HG02623 (cell line): ENCODE data around the gene CIZ1.
"Not testable (repeated sequence)": the region's sequence is repeated elsewhere in the genome, so short reads cannot be mapped to it uniquely, and the experiment has no call there.

Experiments
- ATAC-seq: cut with Tn5 transposase; IDR thresholded peaks from one replicate; pipeline ENCODE4 v1.9.1; 2021; ENCODE audit warnings: moderate library complexity; ENCODE audit not compliant: unreplicated experiment

The CIZ1 gene

GRCh38 chr9:128191406-128192046, at the start of gene CIZ1:
Gene CIZ1 (minus strand): TSS chr9:128191572. CDS start chr9:128190857, 715 bp downstream.
- ATAC-seq, result peak; percentile 69

- no peak for ATAC-seq
These were observed 42.5 kb upstream of the CIZ1 start for GRCh38 chr9:128233817-128234406.

- no peak for ATAC-seq
These were observed 41.4 kb upstream of the CIZ1 start for GRCh38 chr9:128232528-128233428.

- ATAC-seq, result no peak
These were observed 40.5 kb upstream of the CIZ1 start for GRCh38 chr9:128231638-128232527.

- ATAC-seq, result not testable (repeated sequence)
These were observed 39.5 kb upstream of the CIZ1 start for GRCh38 chr9:128230897-128231296.

GRCh38 chr9:128226412-128226801, 35.0 kb upstream of the CIZ1 start:
- no peak for ATAC-seq

- no peak for ATAC-seq
These were observed 34.5 kb upstream of the CIZ1 start for GRCh38 chr9:128225770-128226411.

GRCh38 chr9:128224877-128225276, 33.5 kb upstream of the CIZ1 start:
- ATAC-seq, result no peak

- ATAC-seq, result no peak
These were observed 31.7 kb upstream of the CIZ1 start for GRCh38 chr9:128222880-128223670.

GRCh38 chr9:128222026-128222425, 30.7 kb upstream of the CIZ1 start:
- ATAC-seq, result no peak

- no peak for ATAC-seq
These were observed 28.5 kb upstream of the CIZ1 start for GRCh38 chr9:128219831-128220230.

- ATAC-seq, result peak; percentile 74
These were observed 27.4 kb upstream of the CIZ1 start for GRCh38 chr9:128218518-128219389.

GRCh38 chr9:128218172-128218517, 26.8 kb upstream of the CIZ1 start:
- ATAC-seq, result no peak

- ATAC-seq, result no peak
These were observed 25.6 kb upstream of the CIZ1 start for GRCh38 chr9:128216781-128217553.

- ATAC-seq, result no peak
These were observed 24.4 kb upstream of the CIZ1 start for GRCh38 chr9:128215491-128216409.

- ATAC-seq, result no peak
These were observed 23.5 kb upstream of the CIZ1 start for GRCh38 chr9:128214571-128215490.
